Stimulated activated CD4-positive, alpha-beta T cell treated with anti-CD3 and anti-CD28 coated beads, Interleukin-1b, Interleukin-23, amount 100 ng/mL, for 24 hours (primary cell): Measurements from ENCODE around the gene ERC2.
"Not testable (repeated sequence)": the region's sequence is repeated elsewhere in the genome, so short reads cannot be mapped to it uniquely, and the experiment has no call there.

Experiments
- DNase-seq, 4 experiments: peaks; one replicate each; pipeline ENCODE4 v3.0.0-alpha.2; 2020; ENCODE audit warnings: low read depth in 4 of 4, low spot score in 1 of 4

The ERC2 gene

GRCh38 chr3:56468184-56469106 lies at the start of gene ERC2:
Gene ERC2, minus strand, starts transcription at chr3:56468467.
- DNase-seq: no peak

GRCh38 chr3:56502738-56503137 lies 34.5 kb upstream of the ERC2 start:
- no peak for DNase-seq

- DNase-seq: not testable (repeated sequence)
Observed at GRCh38 chr3:56496376-56496775, 28.1 kb upstream of the ERC2 start.

GRCh38 chr3:56494679-56495322 lies 26.5 kb upstream of the ERC2 start:
- DNase-seq: peak; percentile 43 to 53 (median 51)

GRCh38 chr3:56491566-56491965 lies 23.3 kb upstream of the ERC2 start:
- no peak for DNase-seq

- DNase-seq: no peak
Observed at GRCh38 chr3:56488812-56489600, 20.7 kb upstream of the ERC2 start.

- DNase-seq: no peak
Observed at GRCh38 chr3:56484525-56485032, 16.3 kb upstream of the ERC2 start.

- no peak for DNase-seq
Observed at GRCh38 chr3:56484122-56484521, 15.9 kb upstream of the ERC2 start.

GRCh38 chr3:56477646-56478045 lies 9.4 kb upstream of the ERC2 start:
- no peak for DNase-seq

- no peak for DNase-seq
Observed at GRCh38 chr3:56476771-56477170, 8.5 kb upstream of the ERC2 start.

GRCh38 chr3:56471771-56472170 lies 3.5 kb upstream of the ERC2 start:
- DNase-seq: no peak

- DNase-seq: no peak
Observed at GRCh38 chr3:56469141-56469540, 874 bp upstream of the ERC2 start.

GRCh38 chr3:56467801-56468183 lies 475 bp downstream of the ERC2 start:
- DNase-seq: no peak

- DNase-seq: peak in 2 of 4 experiments; percentile 16 to 21
Observed at GRCh38 chr3:56467108-56467507, 1.2 kb downstream of the ERC2 start.

GRCh38 chr3:56459719-56460118 lies 8.5 kb downstream of the ERC2 start:
- no peak for DNase-seq

GRCh38 chr3:56459104-56459496 lies 9.2 kb downstream of the ERC2 start:
- no peak for DNase-seq

- no peak for DNase-seq
Observed at GRCh38 chr3:56458496-56459103, 9.7 kb downstream of the ERC2 start.

- DNase-seq: no peak
Observed at GRCh38 chr3:56456117-56456516, 12.2 kb downstream of the ERC2 start.

GRCh38 chr3:56453011-56453410 lies 15.3 kb downstream of the ERC2 start:
- no peak for DNase-seq

GRCh38 chr3:56452085-56452484 lies 16.2 kb downstream of the ERC2 start:
- DNase-seq: no peak

GRCh38 chr3:56443372-56443771 lies 24.9 kb downstream of the ERC2 start:
- DNase-seq: no peak
